Cardiac fibroblast (primary cell): ENCODE measurements around the gene TOB1.
A peak's percentile ranks its signal among the peaks of the same experiment; 100 is the strongest.
"Not testable (repeated sequence)": the region's sequence is repeated elsewhere in the genome, so short reads cannot be mapped to it uniquely, and the experiment has no call there.

Source experiments
- DNase-seq, 2 donors: peaks; one replicate each; pipeline versions ENCODE4 v3.0.0 to v3.0.0-alpha.2; 2010; ENCODE audit warnings: low read depth in 2 of 2
- H3K4me3 ChIP-seq, 2 donors: replicated peaks in 1 of 2; 1 replicate in 1 of 2; 2 replicates in 1 of 2; pipeline ENCODE4 v1.5.1; 2011; ENCODE audit warnings: low read depth in 2 of 2, low read length in 2 of 2, mild to moderate bottlenecking in 2 of 2, moderate library complexity in 1 of 2
- CTCF ChIP-seq: IDR thresholded peaks from one replicate; pipeline ENCODE4 v1.5.1; 2011; ENCODE audit warnings: low read depth, mild to moderate bottlenecking, low read length, inconsistent platforms

The TOB1 gene

GRCh38 chr17:50864747-50865059 lies 1.5 kb downstream of the TOB1 start:
- no peak for DNase-seq
- peak overlapping the region; percentile 73 to 78 for H3K4me3 ChIP-seq
- no peak for TF ChIP-seq CTCF

- DNase-seq, result no peak
- TF ChIP-seq CTCF, result no peak
- peak overlapping the region in 1 of 2 donors; percentile 73 for H3K4me3 ChIP-seq
These were observed 2.2 kb downstream of the TOB1 start for GRCh38 chr17:50863931-50864330.

- H3K4me3 ChIP-seq, result peak overlapping the region in 1 of 2 donors; percentile 9
- DNase-seq, result peak; percentile 50 to 60
- peak; percentile 72 for TF ChIP-seq CTCF
These were observed 2.8 kb downstream of the TOB1 start for GRCh38 chr17:50863221-50863843.

- H3K4me3 ChIP-seq, result no peak overlapping the region
- no peak for TF ChIP-seq CTCF
- DNase-seq, result no peak
These were observed 4.2 kb downstream of the TOB1 start for GRCh38 chr17:50861822-50862528.

GRCh38 chr17:50861334-50861676 lies 4.8 kb downstream of the TOB1 start:
- no peak overlapping the region for H3K4me3 ChIP-seq
- TF ChIP-seq CTCF, result no peak
- no peak for DNase-seq

- DNase-seq, H3K4me3 ChIP-seq: not testable (repeated sequence)
These were observed 6.4 kb downstream of the TOB1 start for GRCh38 chr17:50859727-50860126.

GRCh38 chr17:50858486-50859225 lies 7.5 kb downstream of the TOB1 start:
- no peak overlapping the region for H3K4me3 ChIP-seq
- no peak for TF ChIP-seq CTCF
- DNase-seq, result no peak
